NAMALWA (cell line): ENCODE measurements around the gene ISM1.

Source experiments
- DNase-seq: peaks from one replicate; pipeline ENCODE4 v3.0.0-alpha.2; 2015; ENCODE audit warnings: low spot score

Gene ISM1

DNA sequence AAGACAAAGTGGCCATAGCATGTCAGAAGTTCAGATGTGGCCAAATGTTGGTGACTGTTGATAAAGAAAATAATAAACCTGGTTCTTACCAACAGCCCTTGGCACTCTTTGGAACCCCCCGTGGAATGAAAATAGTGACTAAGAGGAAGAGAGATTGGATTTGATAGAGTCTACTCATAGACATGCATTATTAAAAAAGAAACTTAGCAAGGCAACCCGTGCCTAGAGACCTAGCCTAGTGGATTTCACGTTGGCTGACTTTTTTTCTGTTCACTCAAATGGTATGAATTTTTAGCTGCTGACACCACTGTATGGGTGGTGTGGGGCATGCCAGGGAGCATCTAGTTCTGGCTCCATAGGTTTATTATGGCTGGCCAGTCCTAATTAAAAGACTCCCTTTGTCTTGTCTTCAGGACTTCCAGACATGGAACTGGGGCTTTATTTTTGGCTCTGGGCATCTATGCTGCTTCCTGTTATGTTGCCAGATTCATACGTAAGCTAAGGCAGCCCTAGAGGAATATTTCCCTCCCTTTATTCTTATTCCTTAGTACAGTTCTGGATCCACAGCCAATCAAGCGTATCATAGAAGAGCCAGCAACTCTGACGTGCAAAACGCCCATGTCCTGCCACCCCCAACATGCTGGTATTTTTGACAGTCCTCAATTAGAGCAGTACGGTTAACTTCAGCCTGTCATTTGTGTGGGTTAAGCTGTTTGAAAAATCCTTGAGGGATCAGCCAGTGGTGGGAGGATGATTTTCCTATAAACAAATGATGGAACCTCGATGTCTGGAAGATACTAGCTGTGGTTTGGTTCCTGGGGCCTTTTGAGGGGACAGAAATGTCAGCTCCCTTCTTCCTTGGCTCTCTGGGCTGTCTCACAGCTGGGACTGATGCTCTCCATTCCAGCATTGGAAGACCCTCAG lies 127.5 kb downstream of the ISM1 start:
- no peak for DNase-seq

DNA sequence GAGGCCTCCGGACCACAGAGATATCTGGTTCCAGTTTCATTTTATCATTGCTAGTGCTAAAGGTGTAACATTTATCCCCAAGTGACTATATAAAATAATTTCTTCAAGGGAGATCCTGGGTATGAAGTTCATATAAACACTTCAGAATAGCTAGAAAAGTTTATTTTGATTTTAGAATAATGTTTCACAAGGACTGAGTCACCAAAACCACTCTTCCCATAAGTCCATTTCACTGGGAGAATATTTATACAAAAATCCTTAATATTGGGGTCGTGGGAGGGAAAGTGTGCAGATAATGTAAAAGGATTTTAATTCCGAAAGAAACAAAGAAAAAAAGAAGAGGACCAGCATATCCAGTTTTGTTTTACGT lies 128.1 kb downstream of the ISM1 start:
- DNase-seq: no peak
